ENCODE results near the gene CMTM2. TPM values are rescaled to one million over a fixed set of nuclear protein-coding genes. Genes with fewer than 3 reads are reported as not detected.

Gene CMTM2
- total RNA-seq, 1 experiment from 2014 or later, result not detected

DNA sequence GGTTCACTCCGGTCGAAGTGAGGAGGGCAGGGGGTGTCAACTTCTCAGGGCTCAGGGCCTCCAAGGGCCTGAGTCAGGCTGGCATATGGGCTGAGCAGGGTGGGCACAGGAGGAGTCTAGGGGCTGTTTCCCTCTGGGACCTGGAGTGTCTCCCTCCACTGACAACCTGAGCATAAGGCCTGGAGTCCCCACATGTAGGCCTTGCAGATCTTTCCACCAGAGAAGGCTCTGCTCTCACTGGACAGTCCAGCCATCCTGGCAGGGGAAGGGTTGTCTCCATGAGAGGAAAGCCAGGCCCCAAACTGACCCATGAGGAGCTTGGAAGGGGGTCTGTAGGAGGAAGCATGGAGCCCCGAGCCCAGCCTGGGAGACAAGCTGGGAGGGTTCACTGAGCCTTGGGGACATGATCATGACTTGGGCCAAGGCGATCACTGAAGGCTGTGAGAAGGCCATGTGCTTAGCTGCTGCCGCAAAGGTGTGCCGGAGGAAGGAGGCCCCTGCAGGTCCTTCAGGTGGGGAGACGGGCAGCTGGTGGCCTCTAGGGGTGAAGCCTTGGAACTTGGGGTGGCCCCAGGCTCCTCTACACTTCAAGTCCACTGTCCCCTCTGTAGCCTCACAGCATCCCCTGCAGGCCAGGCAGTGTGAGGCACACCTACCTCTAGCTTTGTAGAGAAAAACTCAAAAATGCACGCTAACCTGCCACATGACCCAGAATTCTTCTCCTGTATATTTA, 9.9 kb downstream of the CMTM2 start:
- H3K4me1 ChIP-seq (ENCODE audit: control insufficient read depth, insufficient read depth, low read length), result no peaks in the 10 kb centered on the region
- no peaks in the 10 kb centered on the region for H3K9me3 ChIP-seq (ENCODE audit: control insufficient read depth, insufficient read depth, low read depth, low read length)
- ChIA-PET CTCF (interaction anchor here (0.6 to 0.8 kb wide), 2 partner anchors 19 to 194 kb away, joined by 3 to 4 read pairs; no protein-coding TSS in a partner anchor), POLR2A (no interaction called here)
- ATAC-seq (peak; percentile 78), DNase-seq (ENCODE audit: low read depth, low spot score) (no peak)
- H3K4me3 ChIP-seq (ENCODE audit: low read depth in 2 of 2, low read length in 2 of 2), result no peak overlapping the region
- TF ChIP-seq, protein P1, sequence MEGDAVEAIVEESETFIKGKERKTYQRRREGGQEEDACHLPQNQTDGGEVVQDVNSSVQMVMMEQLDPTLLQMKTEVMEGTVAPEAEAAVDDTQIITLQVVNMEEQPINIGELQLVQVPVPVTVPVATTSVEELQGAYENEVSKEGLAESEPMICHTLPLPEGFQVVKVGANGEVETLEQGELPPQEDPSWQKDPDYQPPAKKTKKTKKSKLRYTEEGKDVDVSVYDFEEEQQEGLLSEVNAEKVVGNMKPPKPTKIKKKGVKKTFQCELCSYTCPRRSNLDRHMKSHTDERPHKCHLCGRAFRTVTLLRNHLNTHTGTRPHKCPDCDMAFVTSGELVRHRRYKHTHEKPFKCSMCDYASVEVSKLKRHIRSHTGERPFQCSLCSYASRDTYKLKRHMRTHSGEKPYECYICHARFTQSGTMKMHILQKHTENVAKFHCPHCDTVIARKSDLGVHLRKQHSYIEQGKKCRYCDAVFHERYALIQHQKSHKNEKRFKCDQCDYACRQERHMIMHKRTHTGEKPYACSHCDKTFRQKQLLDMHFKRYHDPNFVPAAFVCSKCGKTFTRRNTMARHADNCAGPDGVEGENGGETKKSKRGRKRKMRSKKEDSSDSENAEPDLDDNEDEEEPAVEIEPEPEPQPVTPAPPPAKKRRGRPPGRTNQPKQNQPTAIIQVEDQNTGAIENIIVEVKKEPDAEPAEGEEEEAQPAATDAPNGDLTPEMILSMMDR (IDR thresholded peaks at IDR 0.05), result peak; percentile 73
- no peak for TF ChIP-seq SIN3A (IDR thresholded peaks at IDR 0.05; ENCODE audit: borderline replicate concordance, insufficient read depth, low read depth, low read length)
- no peaks in the 10 kb centered on the region for H3K27me3 ChIP-seq (ENCODE audit: control insufficient read depth, insufficient read depth, low read length)
- intact Hi-C loops (cut with micrococcal nuclease; ENCODE audit: unreplicated experiment) (no loop called here), in situ Hi-C loops (cut with HindIII; ENCODE audit: low pct_unique_long_range_greater_than_20kb, low sequenced_read_pairs) (no loop called here)
- no TSS peak for BruUV-seq (replicated peaks)
- H3K36me3 ChIP-seq (ENCODE audit: control insufficient read depth, insufficient read depth, low read length), result no peaks in the 10 kb centered on the region
- H3K27ac ChIP-seq (ENCODE audit: low read length), result no peak overlapping the region

DNA sequence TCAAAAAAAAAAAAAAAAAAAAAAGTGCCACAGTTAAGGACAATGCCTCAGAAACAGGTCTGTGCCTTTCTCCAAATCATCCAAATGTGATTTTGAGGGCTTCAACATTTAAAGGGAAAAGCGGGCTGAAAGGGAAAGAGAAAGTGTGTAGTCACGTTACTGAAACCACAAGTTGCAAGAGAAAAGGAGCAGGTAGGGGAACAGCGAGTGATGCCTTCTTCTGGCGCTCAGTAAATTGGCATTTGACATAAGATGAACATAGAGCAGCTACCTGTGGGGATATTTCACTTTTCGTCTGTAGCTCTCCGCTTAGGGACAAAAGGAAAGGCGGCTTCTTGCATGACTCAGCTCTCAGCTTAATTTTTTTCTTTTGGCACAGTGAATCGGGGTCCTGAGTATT, 11.1 kb downstream of the CMTM2 start:
- DNase-seq (ENCODE audit: low read depth, low spot score) (no peak), ATAC-seq (no peak)
- H3K4me1 ChIP-seq (ENCODE audit: control insufficient read depth, insufficient read depth, low read length), result no peaks in the 10 kb centered on the region
- ChIA-PET CTCF (interaction anchor here (0.6 kb wide), 1 partner anchor 14 kb away, joined by 3 read pairs; no protein-coding TSS in a partner anchor), POLR2A (interaction anchor here (0.7 kb wide), 1 partner anchor 15 kb away, joined by 10 read pairs; no protein-coding TSS in a partner anchor)
- no peaks in the 10 kb centered on the region for H3K36me3 ChIP-seq (ENCODE audit: control insufficient read depth, insufficient read depth, low read length)
- no TSS peak for BruUV-seq (replicated peaks)
- in situ Hi-C loops (cut with HindIII; ENCODE audit: low pct_unique_long_range_greater_than_20kb, low sequenced_read_pairs), result no loop called here
- no peaks in the 10 kb centered on the region for H3K9me3 ChIP-seq (ENCODE audit: control insufficient read depth, insufficient read depth, low read depth, low read length)
- 0 out of 4 replicates have a peak overlapping the region, but pooled peaks of 1 of the 2 experiments have one; percentile 8 for H3K4me3 ChIP-seq (ENCODE audit: low read depth in 2 of 2, low read length in 2 of 2)
- no peak overlapping the region for H3K27ac ChIP-seq (ENCODE audit: low read length)
- no peaks in the 10 kb centered on the region for H3K27me3 ChIP-seq (ENCODE audit: control insufficient read depth, insufficient read depth, low read length)
- TF ChIP-seq SIN3A (IDR thresholded peaks at IDR 0.05; ENCODE audit: borderline replicate concordance, insufficient read depth, low read depth, low read length) (no peak), POLR2AphosphoS5 (IDR thresholded peaks at IDR 0.05; ENCODE audit: low read depth, low read length) (no peak), TCF7L2 (IDR thresholded peaks at IDR 0.05; ENCODE audit: low read depth, low read length) (no peak)
- TF ChIP-seq, protein P2, sequence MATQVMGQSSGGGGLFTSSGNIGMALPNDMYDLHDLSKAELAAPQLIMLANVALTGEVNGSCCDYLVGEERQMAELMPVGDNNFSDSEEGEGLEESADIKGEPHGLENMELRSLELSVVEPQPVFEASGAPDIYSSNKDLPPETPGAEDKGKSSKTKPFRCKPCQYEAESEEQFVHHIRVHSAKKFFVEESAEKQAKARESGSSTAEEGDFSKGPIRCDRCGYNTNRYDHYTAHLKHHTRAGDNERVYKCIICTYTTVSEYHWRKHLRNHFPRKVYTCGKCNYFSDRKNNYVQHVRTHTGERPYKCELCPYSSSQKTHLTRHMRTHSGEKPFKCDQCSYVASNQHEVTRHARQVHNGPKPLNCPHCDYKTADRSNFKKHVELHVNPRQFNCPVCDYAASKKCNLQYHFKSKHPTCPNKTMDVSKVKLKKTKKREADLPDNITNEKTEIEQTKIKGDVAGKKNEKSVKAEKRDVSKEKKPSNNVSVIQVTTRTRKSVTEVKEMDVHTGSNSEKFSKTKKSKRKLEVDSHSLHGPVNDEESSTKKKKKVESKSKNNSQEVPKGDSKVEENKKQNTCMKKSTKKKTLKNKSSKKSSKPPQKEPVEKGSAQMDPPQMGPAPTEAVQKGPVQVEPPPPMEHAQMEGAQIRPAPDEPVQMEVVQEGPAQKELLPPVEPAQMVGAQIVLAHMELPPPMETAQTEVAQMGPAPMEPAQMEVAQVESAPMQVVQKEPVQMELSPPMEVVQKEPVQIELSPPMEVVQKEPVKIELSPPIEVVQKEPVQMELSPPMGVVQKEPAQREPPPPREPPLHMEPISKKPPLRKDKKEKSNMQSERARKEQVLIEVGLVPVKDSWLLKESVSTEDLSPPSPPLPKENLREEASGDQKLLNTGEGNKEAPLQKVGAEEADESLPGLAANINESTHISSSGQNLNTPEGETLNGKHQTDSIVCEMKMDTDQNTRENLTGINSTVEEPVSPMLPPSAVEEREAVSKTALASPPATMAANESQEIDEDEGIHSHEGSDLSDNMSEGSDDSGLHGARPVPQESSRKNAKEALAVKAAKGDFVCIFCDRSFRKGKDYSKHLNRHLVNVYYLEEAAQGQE (IDR thresholded peaks at IDR 0.05; ENCODE audit: insufficient read depth in 1 of 2, low read depth in 2 of 2, low read length in 1 of 2), result no peak
- TF ChIP-seq, protein P1 (IDR thresholded peaks at IDR 0.05), result no peak
- intact Hi-C loops (cut with micrococcal nuclease; ENCODE audit: unreplicated experiment), result no loop called here

Measured in Panc1 (cell line).